ENCODE results near the gene PAGE2B. TPM values are rescaled to one million over a fixed set of nuclear protein-coding genes. Genes with fewer than 3 reads are reported as not detected.
"Not testable (repeated sequence)": the region's sequence is repeated elsewhere in the genome, so short reads cannot be mapped to it uniquely, and the experiment has no call there.

PAGE2B gene
- total RNA-seq, 1 donor from 2014 or later = not detected

GRCh38 chrX:55107911-55108310 is 33.1 kb downstream of the PAGE2B start:
- DNase-seq (ENCODE audit: extremely low read depth, low read depth, low spot score) = no peak

DNA sequence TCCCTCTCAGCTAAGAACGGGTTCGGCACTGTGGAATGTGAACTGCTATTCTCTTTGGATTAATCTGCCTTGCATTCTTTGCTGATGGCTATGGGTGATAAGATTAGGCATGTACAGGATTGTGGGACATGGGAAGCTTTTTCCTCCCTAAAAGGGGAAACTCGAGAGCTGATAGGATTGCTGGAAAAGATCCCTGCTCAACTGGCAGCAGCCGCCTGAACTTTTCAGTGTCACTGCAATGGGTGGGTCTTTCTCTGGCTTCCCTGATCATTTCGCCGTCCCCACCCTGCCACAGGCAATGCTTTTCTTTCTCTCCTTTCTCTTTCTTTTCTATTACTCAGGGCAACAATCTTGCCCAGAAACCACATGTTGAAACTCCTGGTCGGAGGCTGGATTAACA is 34.5 kb downstream of the PAGE2B start:
- DNase-seq (ENCODE audit: extremely low read depth, low read depth, low spot score) = no peak

- DNase-seq (ENCODE audit: extremely low read depth, low read depth, low spot score) = no peak
Observed at GRCh38 chrX:55111578-55112254, 36.9 kb downstream of the PAGE2B start.

DNA sequence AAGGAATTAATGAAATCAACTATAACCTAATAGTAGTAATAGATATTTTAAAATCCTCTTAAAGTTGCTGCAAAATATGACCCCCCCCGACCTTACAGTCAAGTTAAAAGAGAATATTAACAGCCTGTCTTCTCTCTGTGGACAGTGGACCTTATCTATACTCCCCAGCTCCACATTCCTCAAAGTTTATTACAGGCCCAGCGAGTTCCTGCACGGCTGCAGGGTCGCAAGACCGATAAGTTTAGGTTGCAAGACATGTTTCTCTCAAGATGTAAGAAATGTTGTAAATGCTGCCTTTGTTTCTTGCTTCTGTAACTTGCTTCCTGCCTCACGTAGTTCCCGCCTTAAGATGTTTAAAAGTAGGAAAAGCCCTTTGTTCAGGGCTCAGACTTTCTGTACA is 41.8 kb downstream of the PAGE2B start:
- not testable (repeated sequence) for DNase-seq (ENCODE audit: extremely low read depth, low read depth, low spot score)

GRCh38 chrX:55118574-55118973 is 43.7 kb downstream of the PAGE2B start:
- DNase-seq (ENCODE audit: extremely low read depth, low read depth, low spot score) = no peak

GRCh38 chrX:55119271-55119670 is 44.4 kb downstream of the PAGE2B start:
- no peak for DNase-seq (ENCODE audit: extremely low read depth, low read depth, low spot score)

DNA sequence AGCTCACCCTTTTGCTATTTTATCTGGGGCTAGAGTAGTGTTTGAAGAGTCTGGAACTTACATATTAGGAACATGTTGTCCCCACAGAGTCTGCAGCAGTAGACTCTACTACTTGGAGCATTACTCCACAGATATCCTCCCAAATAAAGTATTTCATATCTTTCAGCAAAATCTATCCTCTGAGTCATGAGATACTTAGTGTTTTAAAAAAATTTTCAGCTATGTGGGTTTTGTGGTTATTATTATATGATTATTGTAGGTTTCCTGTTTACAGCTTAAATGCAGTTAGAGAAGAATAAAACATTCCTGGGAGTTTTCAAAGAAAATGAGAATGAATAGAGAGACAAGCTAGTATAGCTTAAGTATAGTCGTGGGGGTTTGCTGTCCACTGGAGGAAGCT is 44.9 kb downstream of the PAGE2B start:
- DNase-seq (ENCODE audit: extremely low read depth, low read depth, low spot score) = no peak

- no peak for DNase-seq (ENCODE audit: extremely low read depth, low read depth, low spot score)
Observed at GRCh38 chrX:55120761-55121358, 46.0 kb downstream of the PAGE2B start.

DNA sequence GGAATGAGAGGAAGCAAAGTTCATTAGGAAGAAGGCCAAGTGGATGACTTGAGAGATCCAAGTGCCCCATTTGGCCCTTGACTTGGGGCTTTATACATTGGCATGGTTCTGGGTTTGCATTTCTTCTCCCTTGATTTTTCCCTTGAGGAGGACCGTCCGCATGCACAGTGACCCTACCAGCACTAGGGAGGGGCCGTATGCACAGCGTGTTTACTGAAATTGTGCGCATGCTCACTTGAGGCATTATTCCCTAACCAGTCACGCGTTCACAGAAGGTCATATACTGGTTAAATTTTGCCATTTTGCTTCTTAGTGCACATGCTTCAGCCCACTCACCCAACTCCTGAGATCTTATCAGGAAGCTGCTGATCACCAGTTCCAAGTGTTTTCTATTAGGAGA is 49.1 kb downstream of the PAGE2B start:
- DNase-seq (ENCODE audit: extremely low read depth, low read depth, low spot score) = no peak

DNA sequence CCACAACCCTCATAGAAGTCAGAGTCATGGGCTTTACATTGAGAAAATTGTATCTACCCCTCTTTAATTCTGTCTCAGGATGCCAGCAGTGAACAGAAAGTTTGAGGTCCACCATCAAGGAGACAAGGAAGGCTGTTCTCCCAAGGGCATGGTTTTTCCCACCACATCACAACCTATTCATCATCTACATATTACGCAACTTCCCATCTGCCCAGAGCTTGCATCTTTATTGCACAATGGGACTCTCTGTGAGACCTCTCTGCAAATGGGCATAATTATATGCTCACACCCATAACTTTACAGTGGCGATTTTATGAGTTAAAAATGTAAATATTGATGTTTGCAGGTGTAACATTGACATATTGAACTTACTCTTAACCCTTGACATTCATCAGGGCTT is 52.9 kb downstream of the PAGE2B start:
- DNase-seq (ENCODE audit: extremely low read depth, low read depth, low spot score) = no peak

Other genes starting within 250 kb of the PAGE2B start
- 9.5 and 15.0 TPM in 2 replicates for gene TRO, start 154.2 kb upstream of the PAGE2B start, total RNA-seq
- gene PFKFB1, start 80.8 kb upstream of the PAGE2B start, total RNA-seq = not detected in 2 replicates
- 17.5 and 17.6 TPM in 2 replicates for gene APEX2, start 74.7 kb upstream of the PAGE2B start, total RNA-seq
- gene ALAS2, start 44.1 kb upstream of the PAGE2B start, total RNA-seq = not detected in 2 replicates
- not detected in 2 replicates for gene PAGE2, start 14.0 kb downstream of the PAGE2B start, total RNA-seq
- gene PAGE5, start 145.3 kb downstream of the PAGE2B start, total RNA-seq = not detected in 2 replicates
- gene PAGE3, start 189.9 kb downstream of the PAGE2B start, total RNA-seq = not detected in 2 replicates